MG63 (cell line): ENCODE data around the gene C6orf62. TPM values are rescaled to one million over a fixed set of nuclear protein-coding genes. Genes with fewer than 3 reads are reported as not detected.
"Not testable (repeated sequence)": the region's sequence is repeated elsewhere in the genome, so short reads cannot be mapped to it uniquely, and the experiment has no call there.

Experiments
- DNase-seq: peaks from one replicate; pipeline ENCODE4 v3.0.0-alpha.2; 2020
- H3K27me3 ChIP-seq: fragments of 250-450 bp; sonication (Bioruptor Pico); 2 replicates; pipeline ENCODE4 v1.5.1; 2020; ENCODE audit warnings: mild to moderate bottlenecking, moderate library complexity
- H3K36me3 ChIP-seq: fragments of 250-450 bp; sonication (Bioruptor Pico); 2 replicates; pipeline ENCODE4 v1.5.1; 2020; ENCODE audit warnings: mild to moderate bottlenecking, moderate library complexity
- H3K4me3 ChIP-seq: fragments of 250-450 bp; sonication (Bioruptor Pico); 2 replicates; pipeline ENCODE4 v1.5.1; 2020; ENCODE audit warnings: mild to moderate bottlenecking, moderate library complexity
- H3K9me3 ChIP-seq: fragments of 250-450 bp; sonication (Bioruptor Pico); 2 replicates; pipeline ENCODE4 v1.5.1; 2020; ENCODE audit warnings: mild to moderate bottlenecking, moderate library complexity
- total RNA-seq: library from RNA; depleted of rRNA; stranded (reverse); fragments of >200 nt; shearing (Covaris generic); gene quantifications from 2 replicates; pipeline ENCODE4 v1.2.3, GENCODE V29; 2014; ENCODE audit warnings: low replicate concordance; rRNA removed

C6orf62 gene
- total RNA-seq, 1 experiment from 2014 or later, result 59.1 TPM

GRCh38 chr6:24664046-24664987 is 54.6 kb downstream of the C6orf62 start:
- no peak for DNase-seq
- Histone ChIP-seq H3K36me3 (no peaks in the 10 kb centered on the region), H3K9me3 (no peaks in the 10 kb centered on the region), H3K4me3 (no peak overlapping the region), H3K27me3 (no peaks in the 10 kb centered on the region)

GRCh38 chr6:24663189-24663588 is 55.8 kb downstream of the C6orf62 start:
- H3K36me3 ChIP-seq, result no peaks in the 10 kb centered on the region
- no peak overlapping the region for H3K4me3 ChIP-seq
- H3K27me3 ChIP-seq, result no peaks in the 10 kb centered on the region
- no peaks in the 10 kb centered on the region for H3K9me3 ChIP-seq
- no peak for DNase-seq

GRCh38 chr6:24662236-24662635 is 56.7 kb downstream of the C6orf62 start:
- Histone ChIP-seq H3K36me3 (no peaks in the 10 kb centered on the region), H3K27me3 (no peaks in the 10 kb centered on the region), H3K4me3 (no peak overlapping the region), H3K9me3 (no peaks in the 10 kb centered on the region)
- DNase-seq, result no peak

DNA sequence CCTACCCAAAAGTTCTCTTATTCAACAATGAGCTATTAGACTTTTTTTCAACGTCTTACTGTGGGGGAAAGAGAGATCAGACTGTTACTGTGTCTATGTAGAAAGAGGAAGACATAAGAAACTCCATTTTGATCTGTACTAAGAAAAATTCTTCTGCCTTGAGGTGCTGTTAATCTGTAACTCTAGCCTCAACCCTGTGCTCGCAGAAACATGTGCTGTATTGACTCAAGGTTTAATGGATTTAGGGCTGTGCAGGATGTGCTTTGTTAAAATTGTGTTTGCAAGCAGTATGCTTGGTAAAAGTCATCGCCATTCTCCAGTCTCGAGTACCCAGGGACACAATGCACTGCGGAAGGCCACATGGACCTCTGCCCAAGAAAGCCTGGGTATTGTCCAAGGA is 57.2 kb downstream of the C6orf62 start:
- not testable (repeated sequence) for H3K9me3 ChIP-seq, H3K27me3 ChIP-seq, H3K36me3 ChIP-seq, DNase-seq, H3K4me3 ChIP-seq

DNA sequence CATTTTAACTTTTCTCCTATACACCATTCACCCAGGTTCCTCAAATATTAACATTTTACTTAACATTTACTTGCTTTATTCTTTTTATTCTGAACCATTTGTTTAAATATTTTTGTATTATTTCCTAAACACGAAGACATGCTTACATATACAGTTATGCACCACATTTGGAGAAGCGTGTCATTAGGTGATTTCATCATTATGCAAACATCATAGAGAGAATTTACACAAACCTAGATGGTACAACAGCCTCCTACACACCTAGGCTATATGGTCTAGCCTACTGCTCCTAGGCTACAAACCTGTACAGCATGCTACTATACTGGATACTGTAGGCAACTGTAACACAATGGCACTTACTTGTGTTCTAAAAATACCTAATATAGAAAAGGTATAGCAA is 58.8 kb downstream of the C6orf62 start:
- Histone ChIP-seq H3K36me3 (no peaks in the 10 kb centered on the region), H3K27me3 (no peaks in the 10 kb centered on the region), H3K4me3 (no peak overlapping the region), H3K9me3 (no peaks in the 10 kb centered on the region)
- no peak for DNase-seq

DNA sequence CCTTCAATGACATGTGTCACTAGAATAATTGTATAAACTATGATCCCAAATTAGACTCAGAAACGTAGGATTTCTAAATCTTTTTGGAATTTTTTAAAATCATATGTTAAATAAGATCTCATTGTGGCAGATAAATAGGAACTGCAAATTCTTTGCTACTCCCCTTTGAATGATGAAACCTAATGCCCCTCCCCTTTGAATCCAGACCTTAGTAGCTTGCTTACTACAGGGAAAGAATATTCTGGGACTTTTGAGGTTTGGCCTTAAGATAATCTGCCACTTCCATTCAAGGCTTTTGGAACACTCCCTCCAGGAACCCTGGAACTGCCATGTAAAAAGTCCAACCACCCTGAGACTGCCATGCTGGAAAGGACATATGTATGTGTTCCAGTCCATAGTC is 59.4 kb downstream of the C6orf62 start:
- H3K4me3 ChIP-seq, result no peak overlapping the region
- DNase-seq, result no peak
- no peaks in the 10 kb centered on the region for H3K36me3 ChIP-seq
- H3K9me3 ChIP-seq, result no peaks in the 10 kb centered on the region
- H3K27me3 ChIP-seq, result no peaks in the 10 kb centered on the region

DNA sequence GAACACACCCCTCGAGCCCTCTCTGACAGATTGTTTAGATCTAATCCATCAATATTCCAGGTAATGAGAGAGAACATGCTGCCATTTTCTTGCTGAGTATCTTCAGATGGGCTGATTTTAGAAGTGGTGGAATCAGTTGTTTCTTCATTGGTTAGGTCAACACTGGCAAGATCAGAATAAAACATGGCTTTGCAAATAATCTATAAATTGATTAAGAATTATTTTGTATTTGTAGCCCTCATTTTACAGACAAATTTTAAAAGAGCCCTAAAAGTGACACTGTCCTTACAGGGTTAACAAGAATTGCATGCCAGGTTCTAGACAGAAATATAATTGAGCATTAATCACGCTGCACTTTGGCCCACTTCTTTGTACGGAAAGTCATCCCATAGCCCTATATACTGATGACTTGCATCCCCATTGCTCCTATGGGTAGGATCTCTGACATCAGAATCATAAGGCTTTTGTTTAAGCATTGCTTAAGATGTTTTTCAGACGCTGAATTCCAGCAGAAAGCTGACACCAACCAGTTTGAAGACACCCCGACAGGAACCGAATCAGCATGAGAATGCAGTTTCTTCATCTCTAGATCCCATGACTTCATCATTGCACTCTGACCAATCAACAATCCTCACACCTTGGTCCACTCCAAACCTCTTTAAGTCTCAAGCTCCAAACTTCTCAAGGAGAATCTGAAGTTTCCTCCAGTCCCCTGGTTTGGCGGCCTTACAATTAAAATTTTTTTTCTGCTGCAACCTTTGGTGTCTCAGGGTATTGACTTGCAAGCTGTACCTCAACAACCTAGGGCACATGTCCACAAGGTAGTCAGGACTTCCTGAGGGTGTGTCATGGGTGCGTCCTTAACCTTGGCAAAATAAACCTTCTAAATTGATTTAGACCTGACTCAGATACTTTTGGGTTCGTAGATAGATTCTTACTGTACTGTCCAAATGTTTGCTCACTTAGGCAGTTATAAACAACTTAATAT is 60.1 kb downstream of the C6orf62 start:
- Histone ChIP-seq H3K36me3 (peaks cover 1% of the 10 kb centered on the region; the same call in 1 of the 2 replicates), H3K4me3 (no peak overlapping the region)
- no peak for DNase-seq

GRCh38 chr6:24655215-24655614 is 63.7 kb downstream of the C6orf62 start:
- Histone ChIP-seq H3K4me3 (no peak overlapping the region), H3K9me3 (no peaks in the 10 kb centered on the region), H3K27me3 (no peaks in the 10 kb centered on the region), H3K36me3 (peaks cover 6% of the 10 kb centered on the region; the same call in 1 of the 2 replicates)
- DNase-seq, result no peak

More for the DNA sequence above, 60.1 kb downstream of the C6orf62 start:
- no peaks in the 10 kb centered on the region for H3K27me3 ChIP-seq
- no peaks in the 10 kb centered on the region for H3K9me3 ChIP-seq

Other genes with a start within 250 kb of the C6orf62 start
- not detected in 2 replicates for gene GPLD1, start 229.6 kb downstream of the C6orf62 start, total RNA-seq
- gene ALDH5A1, start 224.2 kb downstream of the C6orf62 start, total RNA-seq, result 1.1 and 1.5 TPM in 2 replicates
- gene KIAA0319, start 73.0 kb downstream of the C6orf62 start, total RNA-seq, result 0.10 TPM in 1 of 2 replicates, not detected in the other
- 18.5 and 30.8 TPM in 2 replicates for gene TDP2, start 52.3 kb downstream of the C6orf62 start, total RNA-seq
- gene ACOT13, start 52.1 kb downstream of the C6orf62 start, total RNA-seq, result 1.9 and 3.7 TPM in 2 replicates
- gene GMNN, start 55.8 kb upstream of the C6orf62 start, total RNA-seq, result 35.5 and 42.3 TPM in 2 replicates
- not detected in 2 replicates for gene ARMH2, start 79.8 kb upstream of the C6orf62 start, total RNA-seq
- 0.40 and 0.42 TPM in 2 replicates for gene RIPOR2, start 216.8 kb upstream of the C6orf62 start, total RNA-seq